GM12864 (cell line): ENCODE results near the gene PON2.

Experiments
- DNase-seq: peaks from one replicate; pipeline ENCODE4 v3.0.0-alpha.2; 2011; ENCODE audit warnings: low read depth
- H3K4me3 ChIP-seq: 2 replicates; pipeline ENCODE4 v1.5.1; 2011; ENCODE audit warnings: mild to moderate bottlenecking, low read depth, low read length, control low read depth
- CTCF ChIP-seq: IDR thresholded peaks from 2 replicates; pipeline ENCODE4 v1.5.1; 2011; ENCODE audit warnings: low read depth, mild to moderate bottlenecking, moderate library complexity, low read length, control low read depth, inconsistent platforms; ENCODE audit errors: missing control alignments

PON2 gene

DNA sequence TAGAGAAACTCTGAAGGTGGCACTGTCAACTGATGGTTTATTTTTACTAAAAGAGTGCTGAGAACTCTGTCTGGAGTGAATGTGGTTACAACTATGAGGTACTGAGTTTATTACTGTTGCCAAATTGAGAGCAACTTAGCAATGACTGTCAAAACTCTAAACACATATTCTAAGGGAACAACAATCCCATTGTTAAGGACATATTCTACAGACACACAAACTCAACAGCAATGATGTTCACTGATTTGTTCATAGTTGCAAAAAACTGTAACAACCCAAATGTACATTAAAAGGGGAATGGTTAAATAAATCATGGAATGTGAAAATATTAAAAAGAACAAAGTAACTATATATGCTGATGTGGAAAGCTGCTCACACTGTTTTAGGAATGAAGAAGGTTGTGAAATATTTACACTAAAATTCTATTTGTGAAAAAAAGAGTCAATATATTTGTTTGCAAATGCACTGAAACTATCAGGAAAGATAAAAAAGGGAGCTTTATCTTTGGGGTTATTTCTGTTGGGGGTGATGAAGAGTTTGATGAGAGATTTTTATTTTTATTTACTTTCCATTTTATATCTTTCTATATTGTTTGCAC lies 12.9 kb downstream of the PON2 start:
- no peak for DNase-seq
- TF ChIP-seq CTCF, result no peak
- no peak overlapping the region for H3K4me3 ChIP-seq

DNA sequence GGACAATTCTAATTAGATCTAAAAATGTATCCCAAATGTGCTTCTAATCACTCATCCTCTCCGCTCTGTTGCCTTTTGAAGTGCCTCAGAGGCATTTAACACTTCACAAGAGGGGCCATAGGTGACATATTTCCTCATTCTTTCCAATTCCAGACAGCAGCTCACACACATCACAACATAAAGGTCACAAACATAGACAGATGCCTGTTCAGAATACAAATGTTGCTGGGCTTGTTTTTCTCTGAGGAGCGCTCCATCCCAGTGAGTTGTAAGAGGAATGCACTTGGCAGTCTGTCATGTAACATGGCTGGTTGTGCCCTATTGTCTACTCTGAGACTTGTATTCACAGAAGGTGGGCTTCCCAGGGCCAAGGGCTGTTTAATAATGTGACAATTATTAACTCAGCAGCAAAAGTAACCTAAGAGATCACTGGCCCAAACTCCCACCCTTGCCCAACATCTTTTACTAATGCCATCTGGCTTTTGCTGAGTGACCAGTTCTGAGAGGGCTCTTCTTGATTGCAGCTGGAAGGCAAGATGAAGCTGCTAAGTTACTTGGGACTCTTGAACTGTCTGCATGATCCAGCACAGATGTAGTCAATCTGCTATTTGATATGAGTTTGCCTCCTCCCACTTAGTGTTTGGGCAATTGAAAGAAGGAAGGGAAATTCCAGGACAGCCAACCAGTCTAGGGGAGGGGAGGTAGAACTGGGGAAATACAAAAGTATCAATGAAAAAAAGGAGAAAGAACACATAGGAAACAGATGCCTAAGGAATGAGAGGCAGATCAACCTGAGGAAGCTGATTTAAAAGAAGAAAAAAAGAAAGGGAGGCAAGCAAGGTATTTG lies 13.6 kb downstream of the PON2 start:
- no peak overlapping the region for H3K4me3 ChIP-seq
- TF ChIP-seq CTCF, result no peak
- no peak for DNase-seq

GRCh38 chr7:95412075-95412474 lies 22.8 kb downstream of the PON2 start:
- no peak for TF ChIP-seq CTCF
- H3K4me3 ChIP-seq, result no peak overlapping the region
- no peak for DNase-seq

GRCh38 chr7:95411666-95412065 lies 23.2 kb downstream of the PON2 start:
- no peak for DNase-seq
- H3K4me3 ChIP-seq, result no peak overlapping the region
- no peak for TF ChIP-seq CTCF

DNA sequence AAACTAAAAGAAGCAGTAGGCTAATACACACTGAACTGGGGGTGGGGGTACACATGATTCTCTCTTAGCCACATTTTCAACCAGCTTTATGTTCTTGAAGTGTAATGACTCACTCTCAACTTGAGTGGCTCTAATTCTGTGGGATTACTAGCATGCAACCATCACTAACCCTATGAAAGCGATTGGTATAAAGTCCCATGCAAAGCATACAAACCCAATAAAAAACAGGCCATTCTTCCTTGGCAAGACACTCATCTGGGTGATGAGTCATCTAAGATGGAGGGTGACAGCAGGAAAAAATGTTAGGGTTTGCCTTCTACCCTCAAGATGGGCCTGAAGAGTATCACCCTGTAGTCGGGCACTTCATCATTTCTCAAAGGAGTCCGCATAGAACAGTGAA lies 23.8 kb downstream of the PON2 start:
- DNase-seq, result no peak
- TF ChIP-seq CTCF, result no peak
- no peak overlapping the region for H3K4me3 ChIP-seq

GRCh38 chr7:95407751-95408150 lies 27.1 kb downstream of the PON2 start:
- H3K4me3 ChIP-seq, result no peak overlapping the region
- DNase-seq, result no peak
- no peak for TF ChIP-seq CTCF
